H1 (cell line): ENCODE data around the gene PITX1. TPM values are rescaled to one million over a fixed set of nuclear protein-coding genes. Genes with fewer than 3 reads are reported as not detected.

ENCODE experiments used
- CTCF ChIP-seq, 3 experiments: IDR thresholded peaks; 1 replicate in 2 of 3; 2 replicates in 1 of 3; pipeline versions ENCODE4 v1.5.1 to v1.6.1; 2011; ENCODE audit warnings: low read length in 3 of 3, mild to moderate bottlenecking in 3 of 3, inconsistent platforms in 2 of 3, low read depth in 1 of 3, moderate library complexity in 1 of 3; ENCODE audit not compliant: insufficient read depth in 1 of 3; ENCODE audit errors: control extremely low read depth in 1 of 3
- polyA plus RNA-seq, 7 experiments: library from polyadenylated mRNA; depleted of rRNA in 3 of 7; stranded (reverse) in 5 of 7; unstranded in 2 of 7; fragments of >200 nt in 5 of 7; fragments of 200-250 nt in 2 of 7; gene quantifications; 1 replicate in 5 of 7; 2 replicates in 1 of 7; 4 replicates in 1 of 7; pipeline versions ENCODE4 v1.2.1 to v1.2.3, GENCODE V29; 2011 to 2013; ENCODE audit warnings: missing spikeins in 2 of 7, mixed read lengths in 2 of 7
- total RNA-seq: library from RNA; stranded (reverse); fragmentation: NEBNext Ultra II Directional; extraction: Animal tissue kit (Norgen Biotek cat#: 25700); gene quantifications from 2 replicates; pipeline ENCODE4 v1.2.1, GENCODE V29; 2021

PITX1 gene
- total and polyA plus RNA-seq, 2 of the 8 experiments (the other 6 are each of a cell fraction or from before 2014, with no cell fraction given) = 0.03 TPM; not detected in 1

GRCh38 chr5:135048930-135049329, 14.9 kb upstream of the PITX1 start (continued):
- TF ChIP-seq CTCF (IDR thresholded peaks at IDR 0.05; ENCODE audit: control extremely low read depth in 1 of 3, insufficient read depth in 1 of 3, low read depth in 1 of 3, low read length in 3 of 3) = no peak
